Mammary epithelial cell (primary cell): Measurements from ENCODE around the gene NEIL3.

ENCODE experiments used
- CTCF ChIP-seq, 2 donors: IDR thresholded peaks in 1 of 2; conservative IDR thresholded peaks in 1 of 2; 2 replicates each; pipeline ENCODE4 v1.5.1; 2011 to 2012; ENCODE audit warnings: inconsistent platforms in 2 of 2, low read length in 2 of 2, mild to moderate bottlenecking in 2 of 2, control low read depth in 1 of 2, low read depth in 1 of 2; ENCODE audit not compliant: insufficient read depth in 1 of 2; ENCODE audit errors: extremely low read depth in 1 of 2
- EZH2 ChIP-seq: IDR thresholded peaks from 2 replicates; pipeline ENCODE4 v1.6.1; 2012; ENCODE audit warnings: low read length, inconsistent platforms, borderline replicate concordance

DNA sequence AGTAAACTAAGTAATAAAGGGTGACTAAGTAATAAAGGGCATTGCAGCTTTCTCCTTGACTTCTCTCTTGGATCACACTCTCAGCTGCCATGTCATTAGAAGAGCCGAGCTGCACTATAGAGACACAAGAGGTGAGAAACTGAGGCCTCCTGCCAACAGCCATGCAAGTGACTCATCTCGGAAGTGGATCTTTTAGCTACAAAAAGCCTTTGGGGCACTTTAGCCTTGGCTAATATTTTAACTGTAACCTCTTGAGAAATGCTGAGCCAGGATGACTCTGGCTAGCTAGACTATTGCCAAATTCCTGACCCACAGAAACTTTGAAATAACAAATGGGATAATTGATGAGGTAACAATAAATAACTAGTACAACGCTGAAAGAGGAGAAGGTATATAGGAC lies 1.5 kb upstream of the NEIL3 start:
- TF ChIP-seq CTCF (conservative IDR thresholded peaks at IDR 0.05 in 1 of 2, IDR thresholded peaks at IDR 0.05 in 1 of 2; ENCODE audit: extremely low read depth in 1 of 2, insufficient read depth in 1 of 2, low read depth in 1 of 2, low read length in 2 of 2) (no peak), EZH2 (no peak)
